A549 (cell line): ENCODE results near the gene SGCA. TPM values are rescaled to one million over a fixed set of nuclear protein-coding genes. Genes with fewer than 3 reads are reported as not detected.

Experiments
- ATAC-seq, 2 experiments: fragments of 200-7000 bp in 1 of 2; fragments of >200 bp in 1 of 2; cut with Nextera tagmentation in 1 of 2; cut with Tn5 transposase in 1 of 2; 3 replicates each; pipeline versions ENCODE4 v1.8.0 to v1.9.1; 2018 to 2020; ENCODE audit warnings: mild to moderate bottlenecking in 1 of 2, moderate library complexity in 1 of 2
- CTCF ChIA-PET: fragments of 300-600 bp; sonication (Branson Sonifier 250); formaldehyde crosslinking; extraction: SDS; loops from one replicate; lab custom pipeline; 2021; ENCODE audit warnings: antibody characterized with exemption, inconsistent platforms; lab: Yijun Ruan, JAX
- POLR2A ChIA-PET: fragments of 350-600 bp; formaldehyde crosslinking; extraction: SDS; loops from one replicate; lab custom pipeline; 2021; ENCODE audit warnings: antibody characterized with exemption, inconsistent platforms; lab: Yijun Ruan, JAX
- DNase-seq, 2 experiments: peaks; one replicate each; pipeline versions ENCODE4 v3.0.0 to v3.0.0-alpha.2; 2011 to 2016; ENCODE audit warnings: low read depth in 1 of 2, low spot score in 1 of 2
- FAIRE-seq: peaks from 2 replicates; lab custom pipeline; 2011; peaks lifted over from hg19 to GRCh38; lab: Jason Lieb, UNC
- H3K27ac ChIP-seq, 2 experiments: fragments of >200 bp; sonication (Bioruptor Twin); formaldehyde crosslinking; 3 replicates each; pipeline ENCODE4 v1.5.1; 2016 to 2017
- H3K4me1 ChIP-seq: fragments of >200 bp; sonication (Bioruptor Twin); formaldehyde crosslinking; 3 replicates; pipeline ENCODE4 v1.6.1; 2016
- H3K4me2 ChIP-seq: fragments of >200 bp; sonication (Bioruptor Twin); formaldehyde crosslinking; 3 replicates; pipeline ENCODE4 v1.6.1; 2016
- H3K4me3 ChIP-seq: fragments of >200 bp; sonication (Bioruptor Twin); formaldehyde crosslinking; 3 replicates; pipeline ENCODE4 v1.5.1; 2016
- H3K9me3 ChIP-seq: fragments of >200 bp; sonication (Bioruptor Twin); formaldehyde crosslinking; 3 replicates; pipeline ENCODE4 v1.6.1; 2016
- BCL3 ChIP-seq: fragments of >200 bp; sonication (Bioruptor Twin); formaldehyde crosslinking; IDR thresholded peaks from 3 replicates; pipeline ENCODE4 v1.6.1; 2016
- CBX8 ChIP-seq: fragments of 200-600 bp; sonication (generic); IDR thresholded peaks from 2 replicates; pipeline ENCODE4 v1.6.1; 2016
- CEBPB ChIP-seq, 2 experiments: fragments of >200 bp in 1 of 2; sonication (Bioruptor Twin) in 1 of 2; formaldehyde crosslinking in 1 of 2; IDR thresholded peaks; 2 replicates each; pipeline ENCODE4 v1.6.1; 2012 to 2016
- CHD4 ChIP-seq: fragments of 200-600 bp; sonication (generic); IDR thresholded peaks from 2 replicates; pipeline ENCODE4 v1.6.1; 2016; ENCODE audit warnings: antibody characterized with exemption, mild to moderate bottlenecking, borderline replicate concordance
- E2F6 ChIP-seq: IDR thresholded peaks from 2 replicates; pipeline ENCODE4 v1.6.1; 2012; ENCODE audit warnings: low read depth, borderline replicate concordance
- EP300 ChIP-seq, 2 experiments: fragments of >200 bp; sonication (Bioruptor Twin); formaldehyde crosslinking; IDR thresholded peaks; 2 replicates in 1 of 2; 3 replicates in 1 of 2; pipeline ENCODE4 v1.6.1; 2016 to 2017
- FOSB ChIP-seq: fragments of 250-450 bp; sonication (Bioruptor Pico); IDR thresholded peaks from 2 replicates; pipeline ENCODE4 v1.5.0; 2020; ENCODE audit warnings: mild to moderate bottlenecking, moderate library complexity
- GATA3 ChIP-seq: IDR thresholded peaks from 2 replicates; pipeline ENCODE4 v1.6.1; 2012; ENCODE audit warnings: borderline replicate concordance
- HES2 ChIP-seq: fragments of >200 bp; sonication (Bioruptor Twin); formaldehyde crosslinking; IDR thresholded peaks from 2 replicates; pipeline ENCODE4 v1.6.1; 2016
- HEYL ChIP-seq: fragments of 250-450 bp; sonication (Bioruptor Pico); IDR thresholded peaks from 2 replicates; pipeline ENCODE4 v1.8.0; 2021; ENCODE audit warnings: mild to moderate bottlenecking, moderate library complexity
- JUNB ChIP-seq: fragments of >200 bp; sonication (Bioruptor Twin); formaldehyde crosslinking; IDR thresholded peaks from 2 replicates; pipeline ENCODE4 v1.6.1; 2016
- MAX ChIP-seq: IDR thresholded peaks from 2 replicates; pipeline ENCODE4 v1.6.1; 2012
- MYC ChIP-seq: IDR thresholded peaks from 2 replicates; pipeline ENCODE4 v1.6.1; 2012; ENCODE audit warnings: mild to moderate bottlenecking, inconsistent platforms, low read length, improper control_type of control experiment, borderline replicate concordance
- NFE2L2 ChIP-seq: fragments of 150-350 bp; conservative IDR thresholded peaks from 2 replicates; pipeline ENCODE4 v1.6.1; 2014; ENCODE audit warnings: low read length
- PHF8 ChIP-seq: fragments of 200-600 bp; sonication (generic); IDR thresholded peaks from 2 replicates; pipeline ENCODE4 v1.6.1; 2016; ENCODE audit warnings: low read depth, mild to moderate bottlenecking, antibody characterized with exemption, moderate library complexity, borderline replicate concordance
- POLR2AphosphoS2 ChIP-seq: conservative IDR thresholded peaks from 2 replicates; pipeline ENCODE4 v1.6.1; 2012; ENCODE audit warnings: low read length, improper control_type of control experiment, inconsistent platforms
- RAD21 ChIP-seq, 2 experiments: fragments of >200 bp in 1 of 2; sonication (Bioruptor Twin) in 1 of 2; formaldehyde crosslinking in 1 of 2; IDR thresholded peaks in 1 of 2; conservative IDR thresholded peaks in 1 of 2; 2 replicates in 1 of 2; 3 replicates in 1 of 2; pipeline ENCODE4 v1.6.1; 2012 to 2018; ENCODE audit warnings: inconsistent platforms in 1 of 2
- REST ChIP-seq: fragments of 200-600 bp; sonication (generic); IDR thresholded peaks from 2 replicates; pipeline ENCODE4 v1.6.1; 2016; ENCODE audit warnings: antibody characterized with exemption, mild to moderate bottlenecking, moderate library complexity
- RFX5 ChIP-seq: fragments of 450-650 bp; IDR thresholded peaks from 2 replicates; pipeline ENCODE4 v1.7.1; 2014; ENCODE audit warnings: antibody characterized with exemption, mild to moderate bottlenecking, moderate library complexity
- SMC3 ChIP-seq: fragments of >200 bp; sonication (Bioruptor Twin); formaldehyde crosslinking; IDR thresholded peaks from 3 replicates; pipeline ENCODE4 v1.6.1; 2018; ENCODE audit warnings: inconsistent platforms
- SREBF2 ChIP-seq: fragments of 450-650 bp; IDR thresholded peaks from 2 replicates; pipeline ENCODE4 v1.6.1; 2014; ENCODE audit warnings: mild to moderate bottlenecking, moderate library complexity
- USF2 ChIP-seq: fragments of 450-650 bp; IDR thresholded peaks from 2 replicates; pipeline ENCODE4 v1.6.1; 2014; ENCODE audit warnings: antibody characterized with exemption
- ZSCAN20 ChIP-seq: fragments of 250-450 bp; sonication (Bioruptor Pico); IDR thresholded peaks from 2 replicates; pipeline ENCODE4 v1.8.0; 2022; ENCODE audit warnings: mild to moderate bottlenecking, moderate library complexity
- WGBS: methylation state at CpG from one replicate; pipeline ENCODE4 v1.1.6; 2017; ENCODE audit errors: missing lambda C conversion rate; 5-methylcytosine and 5-hydroxymethylcytosine counted together
- polyA plus RNA-seq, 4 experiments: library from polyadenylated mRNA; depleted of rRNA in 3 of 4; stranded (reverse); fragments of >200 nt; fragmentation: RNase III in 1 of 4; extraction: RNeasy Plus Mini Kit Qiagen cat#74134 plus additional on column Dnase treatment in 1 of 4; gene quantifications; 2 replicates in 3 of 4; 3 replicates in 1 of 4; pipeline ENCODE4 v1.2.3, GENCODE V29; 2011 to 2017

Gene SGCA
- polyA plus RNA-seq, 2 of the 4 experiments (the other 2 are of a cell fraction), result 0.44 to 3.4 TPM

GRCh38 chr17:50184611-50185398 is 19.0 kb downstream of the SGCA start:
- Histone ChIP-seq H3K4me3 (no peak overlapping the region), H3K4me1 (peaks cover 16% of the 10 kb centered on the region), H3K9me3 (no peaks in the 10 kb centered on the region)
- FAIRE-seq, result no peak
- ATAC-seq, result 0 out of 6 replicates have a peak, but pooled peaks of 1 of the 2 experiments have one; percentile 11
- TF ChIP-seq CEBPB (IDR thresholded peaks at IDR 0.05), result peak; percentile 5 to 29; a peak in 1 of 4 replicates
- TF ChIP-seq RAD21 (conservative IDR thresholded peaks at IDR 0.05 in 1 of 2, IDR thresholded peaks at IDR 0.05 in 1 of 2), result no peak
- TF ChIP-seq, all 56 proteins: peak for 1
- WGBS, result 68% methylated on average over 18 of the region's 19 CpGs
- Histone ChIP-seq H3K4me2 (peak overlapping the region; percentile 38), H3K27ac (peak overlapping the region; percentile 37 to 67; a peak in 4 of 6 replicates)
- ChIA-PET POLR2A (no interaction called here), CTCF (interaction anchor here (0.6 to 22.0 kb wide), 3 partner anchors 12 to 407 kb away, joined by 3 to 817 read pairs (median 32); partner anchors contain the start of gene SGCA)
- DNase-seq, result no peak

GRCh38 chr17:50185631-50186471 is 20.0 kb downstream of the SGCA start:
- no peak for FAIRE-seq
- Histone ChIP-seq H3K27ac (peak overlapping the region in 1 of 2 experiments; percentile 48; a peak in 1 of 6 replicates), H3K9me3 (no peaks in the 10 kb centered on the region), H3K4me3 (no peak overlapping the region), H3K4me2 (no peak overlapping the region), H3K4me1 (peaks cover 15% of the 10 kb centered on the region)
- 89% methylated on average over 31 of the region's 31 CpGs for WGBS
- ChIA-PET CTCF (interaction anchor here (1.0 to 22.0 kb wide), 3 partner anchors 11 to 15 kb away, joined by 4 to 817 read pairs (median 32); partner anchors contain the start of gene SGCA), POLR2A (no interaction called here)
- TF ChIP-seq EP300 (IDR thresholded peaks at IDR 0.05) (no peak), NFE2L2 (no peak), PHF8 (no peak), JUNB (no peak), USF2 (no peak), SREBF2 (no peak), HEYL (CRISPR knock-in tag) (no peak), CHD4 (no peak), REST (no peak), ZSCAN20 (no peak)
- no peak for DNase-seq
- ATAC-seq, result no peak

- no peaks in the 10 kb centered on the region for H3K9me3 ChIP-seq
- H3K4me1 ChIP-seq, result peaks cover 15% of the 10 kb centered on the region
- DNase-seq, result no peak
- POLR2A ChIA-PET, result no interaction called here
- CTCF ChIA-PET, result interaction anchor here (0.6 to 22.0 kb wide), 6 partner anchors 10 to 129 kb away, joined by 3 to 817 read pairs (median 16); partner anchors contain the start of genes COL1A1 and SGCA
- H3K4me2 ChIP-seq, result no peak overlapping the region
- H3K27ac ChIP-seq, result no peak overlapping the region; a peak in 2 of 6 replicates
- no peak for FAIRE-seq
- ATAC-seq, result 0 out of 6 replicates have a peak, but pooled peaks of 1 of the 2 experiments have one; percentile 9
- WGBS, result 90% methylated on average over 22 of the region's 24 CpGs
- H3K4me3 ChIP-seq, result no peak overlapping the region
- TF ChIP-seq BCL3 (no peak), E2F6 (no peak), HES2 (no peak), MAX (no peak), GATA3 (no peak), MYC (no peak), RFX5 (no peak), EP300 (IDR thresholded peaks at IDR 0.05) (no peak), ZSCAN20 (no peak), FOSB (CRISPR knock-in tag) (no peak), POLR2AphosphoS2 (no peak), CBX8 (no peak), SMC3 (no peak), RAD21 (conservative IDR thresholded peaks at IDR 0.05 in 1 of 2, IDR thresholded peaks at IDR 0.05 in 1 of 2) (no peak)
These were observed 21.0 kb downstream of the SGCA start for GRCh38 chr17:50186661-50187393.
